ENCODE measurements around the gene QPRT. TPM values are rescaled to one million over a fixed set of nuclear protein-coding genes. Genes with fewer than 3 reads are reported as not detected.
A peak's percentile ranks its signal among the peaks of the same experiment; 100 is the strongest.

QPRT gene
- total and polyA plus RNA-seq, 2 of the 13 experiments (the other 11 are each of a cell fraction or from before 2014, with no cell fraction given) = 130 to 218 TPM

- TF ChIP-seq MXI1 (IDR thresholded peaks at IDR 0.05; ENCODE audit: borderline replicate concordance, low read depth, low read length) (no peak), ZNF513 (CRISPR knock-in tag; conservative IDR thresholded peaks at IDR 0.05) (no peak), ZNF274 (CRISPR knock-in tag; IDR thresholded peaks at IDR 0.05) (peak; percentile 45; the same call in 1 of the 2 replicates), ZSCAN31 (CRISPR knock-in tag; IDR thresholded peaks at IDR 0.05; ENCODE audit: low read depth) (no peak), MIER2 (CRISPR knock-in tag; IDR thresholded peaks at IDR 0.05) (no peak), NFE2 (CRISPR knock-in tag; IDR thresholded peaks at IDR 0.05) (no peak), ZNF512 (CRISPR knock-in tag; IDR thresholded peaks at IDR 0.05) (no peak), ZNF407 (CRISPR knock-in tag; IDR thresholded peaks at IDR 0.05; ENCODE audit: not compliant biosample characterization) (no peak), ZNF484 (CRISPR knock-in tag; IDR thresholded peaks at IDR 0.05; ENCODE audit: borderline replicate concordance, low read depth) (no peak), ZNF781 (CRISPR knock-in tag; IDR thresholded peaks at IDR 0.05; ENCODE audit: borderline replicate concordance, not compliant biosample characterization) (no peak), PHF5A (CRISPR knock-in tag; IDR thresholded peaks at IDR 0.05; ENCODE audit: low read depth, unreplicated experiment) (no peak), TARDBP (CRISPR knock-in tag; IDR thresholded peaks at IDR 0.05) (0 out of 2 replicates have a peak, but pooled peaks have one; percentile 29), SETDB1 (CRISPR knock-in tag; IDR thresholded peaks at IDR 0.05; ENCODE audit: borderline replicate concordance) (no peak), NCOR1 (IDR thresholded peaks at IDR 0.05; ENCODE audit: borderline replicate concordance, low read length) (no peak), TEAD3 (CRISPR knock-in tag; optimal IDR thresholded peaks at IDR 0.05; ENCODE audit: borderline replicate concordance) (peak; percentile 74), HNRNPUL1 (IDR thresholded peaks at IDR 0.05; ENCODE audit: low read depth, low read length) (no peak)
- TF ChIP-seq, protein P1, sequence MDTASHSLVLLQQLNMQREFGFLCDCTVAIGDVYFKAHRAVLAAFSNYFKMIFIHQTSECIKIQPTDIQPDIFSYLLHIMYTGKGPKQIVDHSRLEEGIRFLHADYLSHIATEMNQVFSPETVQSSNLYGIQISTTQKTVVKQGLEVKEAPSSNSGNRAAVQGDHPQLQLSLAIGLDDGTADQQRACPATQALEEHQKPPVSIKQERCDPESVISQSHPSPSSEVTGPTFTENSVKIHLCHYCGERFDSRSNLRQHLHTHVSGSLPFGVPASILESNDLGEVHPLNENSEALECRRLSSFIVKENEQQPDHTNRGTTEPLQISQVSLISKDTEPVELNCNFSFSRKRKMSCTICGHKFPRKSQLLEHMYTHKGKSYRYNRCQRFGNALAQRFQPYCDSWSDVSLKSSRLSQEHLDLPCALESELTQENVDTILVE (CRISPR knock-in tag; IDR thresholded peaks at IDR 0.05) = no peak
Observed at GRCh38 chr16:29645694-29646187, 33.2 kb upstream of the QPRT start (continued).
